Right lobe of liver (tissue), 4 donors: ENCODE results near the gene CCDC80.

Experiments used
- CTCF ChIP-seq, 4 donors: fragments of 200-600 bp in 3 of 4; fragments of 450-650 bp in 1 of 4; IDR thresholded peaks; one replicate each; pipeline versions ENCODE4 v1.5.1 to v1.8.0; 2016 to 2022; ENCODE audit warnings: antibody characterized with exemption in 4 of 4, mild to moderate bottlenecking in 2 of 4
- POLR2A ChIP-seq: fragments of 450-650 bp; IDR thresholded peaks from one replicate; pipeline ENCODE4 v1.6.1; 2017; ENCODE audit warnings: antibody characterized with exemption, mild to moderate bottlenecking
- donor health status: DM: no; HTN: no; CAD: no.
- donor health status: DM: no; HTN: no; CAD: no.
- donor health status: DM: no; HTN: yes; CAD: no.

DNA sequence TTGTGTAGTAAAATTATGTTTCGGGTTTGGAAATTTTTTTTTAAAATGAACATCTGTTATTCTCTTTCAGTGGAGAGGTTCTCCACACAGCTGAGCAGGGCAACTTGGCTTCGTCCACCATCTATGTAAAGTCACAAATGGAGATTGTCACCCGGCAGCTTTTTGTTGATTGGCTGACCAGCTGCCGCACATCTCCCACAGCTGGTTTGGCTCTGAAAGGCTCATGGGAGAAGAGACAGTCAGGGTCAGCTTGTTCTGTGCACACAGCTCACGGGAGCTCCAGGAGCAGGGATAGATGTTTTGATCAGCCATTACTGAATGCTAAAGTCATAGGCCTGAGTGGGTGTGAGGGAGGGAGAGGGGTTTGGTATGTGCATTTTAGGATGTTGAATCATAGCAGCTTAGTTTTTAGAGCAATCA lies 12.9 kb upstream of the CCDC80 start:
- TF ChIP-seq CTCF (IDR thresholded peaks at IDR 0.05) (no peak), POLR2A (no peak)
